GM19193 (cell line): ENCODE data around the gene CRYGB.

Experiments used
- POLR2A ChIP-seq: IDR thresholded peaks from 4 replicates; pipeline ENCODE4 v1.6.1; 2011; ENCODE audit not compliant: insufficient read depth, insufficient read length; ENCODE audit errors: extremely low read depth

CRYGB gene

DNA sequence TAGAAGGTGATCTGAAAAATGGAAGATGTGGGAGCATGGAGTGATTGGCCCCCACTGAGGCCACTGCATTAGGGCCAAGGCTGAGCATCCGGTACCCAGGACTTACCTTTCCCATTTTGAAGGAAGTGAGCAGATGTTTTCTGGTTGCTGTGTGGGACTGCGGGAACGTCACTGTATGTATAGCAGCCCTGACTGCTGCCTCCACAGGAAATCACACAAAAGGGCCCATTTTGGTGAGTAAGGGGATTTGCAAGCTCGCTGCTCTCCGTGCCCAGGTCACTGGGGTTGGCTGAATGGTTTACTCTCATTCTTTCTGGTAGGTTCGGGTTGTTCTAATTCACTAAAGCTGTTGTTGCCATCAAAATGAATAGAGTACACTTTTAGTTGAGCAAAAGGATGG, at the start of gene CRYGB:
TSS of gene CRYGB (minus strand) at position 153 of the 400 bp plus-strand sequence. CDS start at position 115, 38 bp downstream.
- no peak for TF ChIP-seq POLR2A

DNA sequence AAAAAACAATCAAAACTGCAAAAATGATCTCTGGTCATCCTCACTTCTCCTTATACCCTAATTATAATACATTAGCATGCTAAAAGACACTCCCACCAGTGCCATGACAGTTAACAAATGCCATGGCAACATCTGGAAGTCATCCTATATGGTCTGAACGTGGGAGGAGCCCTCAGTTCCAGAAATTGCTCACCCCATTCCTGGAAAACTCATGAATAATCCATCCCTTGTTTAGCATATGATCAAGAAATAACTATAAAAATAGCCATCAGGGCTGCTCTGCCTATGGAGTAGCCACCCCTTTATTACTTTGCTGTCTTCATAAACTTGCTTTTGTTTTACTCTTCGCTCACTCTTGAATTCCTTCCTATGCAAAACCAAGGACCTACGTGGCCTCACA, 49.6 kb upstream of the CRYGB start:
- TF ChIP-seq POLR2A: no peak

DNA sequence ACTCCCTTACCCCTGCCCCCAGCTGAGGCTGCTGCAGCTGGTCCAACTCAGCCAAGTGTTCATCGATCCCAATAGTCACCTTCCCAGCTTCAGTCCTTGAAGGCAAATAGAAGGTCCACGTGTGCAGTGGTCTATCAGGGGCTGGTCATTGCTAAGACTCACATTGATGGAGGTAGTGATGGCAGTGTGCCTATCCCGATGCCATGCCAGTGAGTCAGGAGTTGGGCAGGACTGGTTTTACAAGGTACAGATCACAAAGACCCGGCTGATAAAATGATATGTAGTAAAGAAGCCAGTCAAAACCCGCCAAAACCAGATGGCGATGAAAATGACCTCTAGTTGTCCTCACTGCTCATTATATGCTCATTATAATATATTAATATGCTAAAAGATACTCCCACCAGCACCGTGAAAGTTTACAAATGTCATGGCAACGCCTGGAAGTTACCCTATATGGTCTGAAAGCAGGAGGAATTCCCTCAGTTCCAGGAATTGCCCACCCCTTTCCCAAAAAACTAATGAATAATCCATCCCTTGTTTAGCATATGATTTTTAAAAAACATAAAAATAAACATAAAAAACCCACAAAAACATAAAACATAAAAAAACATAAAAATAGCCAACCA, 46.8 kb upstream of the CRYGB start:
- TF ChIP-seq POLR2A: no peak

DNA sequence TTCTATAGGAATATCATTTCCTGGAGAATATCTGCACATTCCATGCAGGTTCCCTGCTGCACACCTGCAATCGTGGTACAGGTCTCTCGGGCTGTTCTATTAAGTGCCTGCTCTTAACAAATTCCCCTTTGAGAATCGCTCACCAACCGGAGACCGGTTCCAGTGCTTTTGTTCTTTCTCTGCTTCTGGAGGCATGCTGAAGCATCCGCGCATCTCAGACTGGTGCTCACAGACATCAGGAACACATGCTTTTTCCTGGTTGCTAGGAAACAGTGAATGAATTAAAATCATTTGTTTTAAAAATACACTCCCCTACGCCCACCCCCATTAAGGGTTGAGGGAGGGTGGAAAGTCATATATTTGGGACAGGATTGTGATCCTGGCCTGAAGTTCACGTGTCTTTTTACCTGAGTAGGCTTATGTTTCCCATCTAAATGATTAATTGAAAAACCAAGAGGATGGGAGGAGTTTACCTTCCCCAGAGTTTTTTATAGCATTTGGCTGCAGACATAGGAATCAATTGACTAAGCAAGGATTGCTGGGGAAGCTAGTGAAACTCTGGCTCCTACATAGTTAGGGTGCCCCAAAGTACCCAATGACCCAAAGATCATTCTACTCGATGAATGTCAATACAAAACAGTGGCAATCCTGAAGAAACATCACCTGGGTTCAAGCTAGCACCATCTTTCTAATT, 44.0 kb upstream of the CRYGB start, which contains the start of gene C2orf80:
TSS of gene C2orf80 (minus strand) at position 221 of the 694 bp plus-strand sequence. CDS start 3,044 bp downstream, outside the sequence.
- no peak for TF ChIP-seq POLR2A

GRCh38 chr2:208189069-208189809, 43.3 kb upstream of the CRYGB start:
- no peak for TF ChIP-seq POLR2A

DNA sequence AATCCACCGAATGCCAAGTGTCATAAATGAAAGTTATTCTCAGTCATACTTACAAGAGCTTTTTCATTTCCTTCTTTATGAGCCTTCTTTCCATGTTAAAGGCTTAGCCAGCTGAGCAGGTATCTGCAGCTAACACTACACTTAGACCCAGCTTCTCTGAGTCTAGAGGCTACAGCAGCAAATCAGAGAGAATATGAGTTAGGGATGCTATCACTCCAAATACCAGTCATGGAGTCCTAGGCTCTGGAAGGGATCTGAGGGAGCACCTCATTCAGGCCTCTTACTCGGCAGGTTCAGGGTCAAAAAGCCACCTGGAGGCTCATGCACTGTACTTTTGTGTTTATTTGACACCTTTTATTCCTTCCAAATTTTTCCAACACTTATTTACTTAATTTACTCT, 40.9 kb upstream of the CRYGB start:
- no peak for TF ChIP-seq POLR2A

- no peak for TF ChIP-seq POLR2A
Measured at GRCh38 chr2:208186465-208186864, 40.5 kb upstream of the CRYGB start.

GRCh38 chr2:208183972-208184705, 38.2 kb upstream of the CRYGB start:
- TF ChIP-seq POLR2A: no peak

DNA sequence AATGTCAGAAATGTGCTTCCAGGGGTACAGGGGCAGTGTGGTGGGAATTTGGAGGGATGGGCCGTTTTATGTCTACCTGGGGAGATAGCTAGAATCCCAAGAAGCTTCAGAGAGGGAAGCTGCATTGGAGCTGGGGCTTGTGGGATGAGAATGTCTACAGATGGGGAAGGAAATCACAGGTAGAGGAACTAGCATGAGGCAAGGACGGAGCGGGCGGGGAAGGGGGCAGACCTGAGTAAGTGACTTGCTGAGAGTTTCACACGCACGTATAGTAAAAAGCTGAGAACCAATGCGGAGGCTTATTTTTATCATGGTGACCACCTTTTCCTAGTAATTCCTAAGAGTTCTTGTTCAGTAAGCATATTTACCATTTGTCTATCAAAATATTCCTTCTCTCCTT, 37.6 kb upstream of the CRYGB start:
- no peak for TF ChIP-seq POLR2A

- no peak for TF ChIP-seq POLR2A
Measured at GRCh38 chr2:208182835-208183234, 36.9 kb upstream of the CRYGB start.

DNA sequence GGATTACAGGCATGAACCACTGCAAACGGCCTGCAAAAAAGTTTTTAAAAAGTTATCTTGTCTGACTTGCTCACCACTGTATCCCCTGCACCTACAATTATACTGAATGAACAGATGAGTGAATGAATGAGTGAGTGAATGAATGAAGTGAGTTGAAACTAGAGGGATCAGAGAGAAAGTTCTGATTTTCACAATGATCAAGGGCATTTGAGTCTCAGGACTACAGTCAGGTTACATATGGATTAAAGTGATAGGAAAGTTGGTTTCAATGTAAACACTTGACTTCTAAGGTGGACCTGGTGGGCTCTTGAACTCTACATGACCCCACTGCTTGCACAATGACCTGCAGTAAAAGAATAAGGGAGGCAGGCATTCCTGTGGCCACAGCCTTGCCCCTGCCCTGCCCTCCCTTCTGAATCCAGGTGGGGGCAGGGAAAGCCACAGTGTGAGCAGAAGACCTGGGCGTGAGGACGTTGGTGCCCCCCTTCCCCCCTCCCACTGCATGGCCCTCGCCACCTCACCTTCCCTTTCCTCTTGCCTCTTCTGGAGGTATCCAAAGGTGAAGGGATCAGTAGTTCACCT, 33.2 kb upstream of the CRYGB start:
- no peak for TF ChIP-seq POLR2A

- TF ChIP-seq POLR2A: no peak
Measured at GRCh38 chr2:208175840-208176153, 29.8 kb upstream of the CRYGB start.

DNA sequence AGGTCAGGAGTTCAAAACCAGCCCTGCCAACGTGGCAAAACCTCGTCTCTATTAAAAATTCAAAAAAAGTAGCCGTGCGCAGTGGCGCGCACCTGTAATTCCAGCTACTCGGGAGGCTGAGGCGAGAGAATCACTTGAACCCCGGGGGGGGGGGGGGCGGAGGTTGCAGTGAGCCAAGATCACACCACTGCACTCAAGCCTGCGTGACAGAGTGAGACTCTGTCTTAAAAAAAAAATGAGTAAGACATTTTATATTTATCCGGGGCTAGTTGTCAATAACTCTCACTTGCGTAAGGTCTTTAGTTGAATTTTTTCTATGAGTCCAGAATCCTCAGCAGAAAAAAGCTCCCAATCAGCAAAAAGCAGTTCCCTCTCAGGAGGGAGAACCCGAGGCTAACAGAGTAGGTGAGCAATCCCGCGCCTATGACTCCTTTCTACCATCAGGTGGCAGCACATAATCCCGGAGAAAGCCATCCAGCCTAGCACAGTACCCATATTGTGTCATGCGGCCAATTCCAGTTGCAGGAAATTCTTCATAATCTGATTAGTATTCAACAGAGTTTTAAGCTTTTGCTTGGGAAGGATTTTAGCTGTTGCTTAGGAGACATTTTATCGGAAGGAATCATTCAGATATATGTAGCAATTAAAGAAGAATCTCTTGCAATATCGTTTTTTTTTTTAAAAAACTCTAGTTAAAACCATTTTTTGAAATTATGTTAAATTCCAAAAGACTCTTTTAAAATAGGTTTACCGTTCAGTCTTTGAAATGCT, 29.3 kb upstream of the CRYGB start:
- TF ChIP-seq POLR2A: no peak

- TF ChIP-seq POLR2A: no peak
Measured at GRCh38 chr2:208174144-208174543, 28.2 kb upstream of the CRYGB start.
